ENCODE measurements around the gene KLHDC3.

DNA sequence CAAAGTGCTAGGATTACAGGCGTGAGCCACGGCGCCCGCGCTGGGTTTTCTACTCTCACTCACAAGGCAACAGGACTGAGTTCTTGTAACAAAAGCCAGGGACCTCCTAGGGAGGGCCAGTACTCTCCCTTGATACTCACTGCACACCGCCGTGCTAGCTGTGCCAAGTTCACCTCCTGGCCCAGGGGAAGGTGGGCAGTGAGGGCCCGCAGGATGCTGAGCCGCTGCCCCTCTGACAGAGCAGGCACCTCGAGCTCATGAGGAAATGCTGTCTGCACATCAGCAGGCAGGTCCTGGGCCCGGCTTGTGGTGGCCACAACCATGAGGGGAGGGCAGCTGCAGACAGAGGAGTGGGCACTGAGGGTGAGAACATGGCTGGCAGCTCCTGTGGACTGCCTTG lies 46.8 kb upstream of the KLHDC3 start:
- TF ChIP-seq GABPA (IDR thresholded peaks at IDR 0.05; ENCODE audit: low read depth) (no peak), POLR2AphosphoS5 (IDR thresholded peaks at IDR 0.05; ENCODE audit: low read length) (no peak), NFIC (IDR thresholded peaks at IDR 0.05; ENCODE audit: low read depth, low read length) (no peak), TAF1 (IDR thresholded peaks at IDR 0.05; ENCODE audit: borderline replicate concordance, low read depth, low read length) (no peak)
- TF ChIP-seq, protein P1, sequence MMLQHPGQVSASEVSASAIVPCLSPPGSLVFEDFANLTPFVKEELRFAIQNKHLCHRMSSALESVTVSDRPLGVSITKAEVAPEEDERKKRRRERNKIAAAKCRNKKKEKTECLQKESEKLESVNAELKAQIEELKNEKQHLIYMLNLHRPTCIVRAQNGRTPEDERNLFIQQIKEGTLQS (IDR thresholded peaks at IDR 0.05; ENCODE audit: borderline replicate concordance, extremely low read depth, low read depth, low read length): no peak
- TF ChIP-seq, protein P2, sequence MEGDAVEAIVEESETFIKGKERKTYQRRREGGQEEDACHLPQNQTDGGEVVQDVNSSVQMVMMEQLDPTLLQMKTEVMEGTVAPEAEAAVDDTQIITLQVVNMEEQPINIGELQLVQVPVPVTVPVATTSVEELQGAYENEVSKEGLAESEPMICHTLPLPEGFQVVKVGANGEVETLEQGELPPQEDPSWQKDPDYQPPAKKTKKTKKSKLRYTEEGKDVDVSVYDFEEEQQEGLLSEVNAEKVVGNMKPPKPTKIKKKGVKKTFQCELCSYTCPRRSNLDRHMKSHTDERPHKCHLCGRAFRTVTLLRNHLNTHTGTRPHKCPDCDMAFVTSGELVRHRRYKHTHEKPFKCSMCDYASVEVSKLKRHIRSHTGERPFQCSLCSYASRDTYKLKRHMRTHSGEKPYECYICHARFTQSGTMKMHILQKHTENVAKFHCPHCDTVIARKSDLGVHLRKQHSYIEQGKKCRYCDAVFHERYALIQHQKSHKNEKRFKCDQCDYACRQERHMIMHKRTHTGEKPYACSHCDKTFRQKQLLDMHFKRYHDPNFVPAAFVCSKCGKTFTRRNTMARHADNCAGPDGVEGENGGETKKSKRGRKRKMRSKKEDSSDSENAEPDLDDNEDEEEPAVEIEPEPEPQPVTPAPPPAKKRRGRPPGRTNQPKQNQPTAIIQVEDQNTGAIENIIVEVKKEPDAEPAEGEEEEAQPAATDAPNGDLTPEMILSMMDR (IDR thresholded peaks at IDR 0.05 in 2 of 3, conservative IDR thresholded peaks at IDR 0.05 in 1 of 3; ENCODE audit: control insufficient read depth in 2 of 3, extremely low read depth in 1 of 3, insufficient read depth in 1 of 3, low read depth in 3 of 3, low read length in 3 of 3): no peak

Measured in GM12878 (cell line).